Measurements from ENCODE around the gene PHAF1. TPM values are rescaled to one million over a fixed set of nuclear protein-coding genes. Genes with fewer than 3 reads are reported as not detected.

PHAF1 gene
- total and polyA plus RNA-seq, 9 of the 15 experiments (the other 6 are each of a cell fraction or from before 2014, with no cell fraction given): 5.1 to 25.4 (median 13.8) TPM

GRCh38 chr16:67158637-67159600 lies 49.2 kb downstream of the PHAF1 start:
- FAIRE-seq (peak; percentile 66), DNase-seq (ENCODE audit: extremely low read depth in 1 of 4, low spot score in 3 of 4) (peak; percentile 56 to 70 (median 60)), ATAC-seq (peak; percentile 42)
- Histone ChIP-seq H3K4me3 (peak overlapping the region; percentile 73), H3K4me1 (replicated peaks in 1 of 2; ENCODE audit: control insufficient read depth in 2 of 2, insufficient read depth in 2 of 2, low read length in 2 of 2) (peaks cover 20 to 71% of the 10 kb centered on the region in 2 experiments), H3K36me3 (ENCODE audit: control insufficient read depth, insufficient read depth, low read length) (peaks cover 5% of the 10 kb centered on the region; the same call in 1 of the 3 replicates), H3K27ac (ENCODE audit: extremely low read depth, low read depth, low read length) (peak overlapping the region; percentile 78), H3K79me2 (ENCODE audit: control insufficient read depth, insufficient read depth, low read length) (peaks cover 28% of the 10 kb centered on the region), H3K9ac (ENCODE audit: insufficient read depth in 1 of 2, low read depth in 2 of 2, low read length in 2 of 2) (peak overlapping the region; percentile 78 to 95), H4K20me1 (replicated peaks; ENCODE audit: control insufficient read depth, insufficient read depth, low read length) (peaks cover 16% of the 10 kb centered on the region), H3K9me3 (replicated peaks; ENCODE audit: control insufficient read depth, insufficient read depth, low read depth, low read length) (no peaks in the 10 kb centered on the region), H3K9me1 (ENCODE audit: control insufficient read depth, insufficient read depth, low read length) (no peaks in the 10 kb centered on the region), H3K27me3 (ENCODE audit: control insufficient read depth in 2 of 2, insufficient read depth in 2 of 2, low read length in 2 of 2) (no peaks in the 10 kb centered on the region), H2AFZ (ENCODE audit: low read depth, low read length) (peak overlapping the region; percentile 96), H3K4me2 (ENCODE audit: insufficient read depth, low read length) (peak overlapping the region; percentile 87)
- CTCF ChIA-PET (ENCODE audit: low intra/inter-chr PET ratio): interaction anchor here (1.1 kb wide), 1 partner anchor 27 kb away, joined by 5 read pairs; no protein-coding TSS in a partner anchor
- 1% methylated on average over 32 of the region's 34 CpGs for WGBS (ENCODE audit: insufficient coverage, low coverage, missing lambda C conversion rate)
- no TSS peak for BruUV-seq (replicated peaks)
- POLR2A ChIA-PET: interaction anchor here (0.6 to 1.6 kb wide), 3 partner anchors 31 to 657 kb away, joined by 3 to 4 read pairs (median 4); partner anchors contain the start of gene EXOC3L1
- intact Hi-C loops (cut with micrococcal nuclease): loop anchor here (2.0 to 5.0 kb wide), 2 partner anchors 182 to 204 kb away; no protein-coding TSS in a partner anchor
- in situ Hi-C loops (cut with MboI): loop anchor here (5.0 to 25.0 kb wide), 2 partner anchors 142 to 197 kb away; partner anchors contain the start of gene CES3
- TF ChIP-seq ARID1B (IDR thresholded peaks at IDR 0.05) (0 out of 2 replicates have a peak, but pooled peaks have one; percentile 3), SP1 (CRISPR knock-in tag; IDR thresholded peaks at IDR 0.05) (no peak), ZNF140 (CRISPR knock-in tag; IDR thresholded peaks at IDR 0.05) (no peak), ETV5 (CRISPR knock-in tag; IDR thresholded peaks at IDR 0.05; ENCODE audit: low read depth) (no peak), ZNF146 (CRISPR knock-in tag; IDR thresholded peaks at IDR 0.05; ENCODE audit: unreplicated experiment) (peak; percentile 4), POLR3A (IDR thresholded peaks at IDR 0.05; ENCODE audit: borderline replicate concordance, extremely low read depth, insufficient read depth, insufficient read length) (no peak), MXD1 (CRISPR knock-in tag; IDR thresholded peaks at IDR 0.05; ENCODE audit: borderline replicate concordance, poor library complexity, severe bottlenecking) (no peak), POLR3G (IDR thresholded peaks at IDR 0.05; ENCODE audit: extremely low read depth, insufficient read length, insufficient replicate concordance) (no peak), ZNF232 (CRISPR knock-in tag; IDR thresholded peaks at IDR 0.05) (0 out of 2 replicates have a peak, but pooled peaks have one; percentile 33), ZBTB7A (IDR thresholded peaks at IDR 0.05; ENCODE audit: borderline replicate concordance, control insufficient read depth, low read depth, low read length) (peak; percentile 50; the same call in 1 of the 2 replicates), SRF (CRISPR knock-in tag; IDR thresholded peaks at IDR 0.05) (0 out of 4 replicates have a peak, but pooled peaks of 1 of the 2 experiments have one; percentile 27), ZNF511 (CRISPR knock-in tag; IDR thresholded peaks at IDR 0.05) (0 out of 2 replicates have a peak, but pooled peaks have one; percentile 39), E2F8 (IDR thresholded peaks at IDR 0.05; ENCODE audit: low read depth, partially characterized antibody) (no peak), SIN3A (IDR thresholded peaks at IDR 0.05; ENCODE audit: borderline replicate concordance in 2 of 2, control insufficient read depth in 1 of 2, low read depth in 2 of 2, low read length in 2 of 2) (peak in 1 of 2 experiments; percentile 46; a peak in 1 of 4 replicates), NCOA6 (IDR thresholded peaks at IDR 0.05) (no peak)

Measured in K562 (cell line).